Activated naive CD4-positive, alpha-beta T cell treated with anti-CD3 and anti-CD28 coated beads, Interleukin-2, amount 10 ng/mL, durations not matched to agents 7 days and 5 days (primary cell): ENCODE measurements around the gene THOC6.
"Not testable (repeated sequence)": the region's sequence is repeated elsewhere in the genome, so short reads cannot be mapped to it uniquely, and the experiment has no call there.

Source experiments
- CTCF ChIA-PET: fragments of 350-600 bp; sonication (Branson Sonifier 250); formaldehyde crosslinking; loops from one replicate; lab custom pipeline; 2021; ENCODE audit warnings: antibody characterized with exemption; lab: Charles Lee
- DNase-seq: peaks from one replicate; pipeline ENCODE4 v3.0.0-alpha.2; 2020
- H3K27ac Mint-ChIP-seq: one replicate; pipeline ENCODE4 v1.8.0; 2021; ENCODE audit warnings: mild to moderate bottlenecking, moderate library complexity, mixed read lengths
- H3K27me3 Mint-ChIP-seq: one replicate; pipeline ENCODE4 v1.8.0; 2021; ENCODE audit warnings: mild to moderate bottlenecking, mixed read lengths
- H3K36me3 Mint-ChIP-seq: one replicate; pipeline ENCODE4 v1.8.0; 2021; ENCODE audit warnings: mixed read lengths
- H3K4me1 Mint-ChIP-seq: one replicate; pipeline ENCODE4 v1.8.0; 2021; ENCODE audit warnings: mixed read lengths
- H3K4me3 Mint-ChIP-seq: one replicate; pipeline ENCODE4 v1.8.0; 2021; ENCODE audit warnings: mild to moderate bottlenecking, moderate library complexity, mixed read lengths
- H3K9me3 Mint-ChIP-seq: one replicate; pipeline ENCODE4 v1.8.0; 2021; ENCODE audit warnings: mixed read lengths

THOC6 gene

DNA sequence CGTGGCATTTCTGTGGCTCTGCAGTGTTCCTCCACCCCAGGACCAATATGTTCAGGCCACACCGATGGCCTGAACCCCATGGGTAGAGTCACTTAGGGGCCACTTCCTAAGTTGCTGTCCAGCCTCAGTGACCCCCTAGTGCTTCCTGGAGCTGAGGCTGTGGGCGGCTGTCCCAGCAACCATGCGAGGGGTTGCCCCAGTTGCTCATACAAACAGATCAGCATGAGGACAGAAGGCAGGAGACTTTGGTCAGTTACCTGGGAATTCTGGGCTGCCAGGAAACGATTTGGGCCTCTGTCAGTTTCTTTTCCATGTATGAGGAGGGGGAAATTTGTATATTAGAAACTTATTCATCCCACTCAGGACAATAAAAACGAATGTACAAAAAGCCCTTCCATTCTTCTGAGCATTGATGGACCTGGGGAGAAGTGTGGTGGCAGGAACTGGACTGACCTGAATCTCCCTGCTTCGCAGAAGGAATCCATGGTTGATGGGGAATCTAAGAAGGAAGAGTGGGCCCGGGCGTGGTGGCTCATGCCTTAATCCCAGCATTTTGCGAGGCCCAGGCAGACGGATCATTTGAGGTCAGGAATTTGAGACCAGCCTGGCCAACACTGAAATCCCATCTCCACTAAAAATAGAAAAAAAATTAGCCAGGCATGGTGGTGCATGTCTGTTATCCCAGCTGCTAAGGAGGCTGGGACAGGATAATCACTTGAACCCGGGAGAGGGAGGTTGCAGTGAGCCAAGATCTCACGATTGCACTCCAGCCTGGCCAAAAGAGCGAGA lies 36.7 kb downstream of the THOC6 start:
- peaks cover 19% of the 10 kb centered on the region for H3K36me3 Mint-ChIP-seq
- no peaks in the 10 kb centered on the region for H3K9me3 Mint-ChIP-seq
- no peak for DNase-seq
- peak overlapping the region; percentile 96 for H3K4me3 Mint-ChIP-seq
- H3K27me3 Mint-ChIP-seq = no peaks in the 10 kb centered on the region
- H3K4me1 Mint-ChIP-seq = peaks cover 79% of the 10 kb centered on the region
- CTCF ChIA-PET = interaction anchor here (1.0 to 7.0 kb wide), 12 partner anchors 16 to 107 kb away, joined by 3 to 131 read pairs (median 20); partner anchors contain the start of genes ZNF213 and ZSCAN10
- peak overlapping the region; percentile 91 for H3K27ac Mint-ChIP-seq

DNA sequence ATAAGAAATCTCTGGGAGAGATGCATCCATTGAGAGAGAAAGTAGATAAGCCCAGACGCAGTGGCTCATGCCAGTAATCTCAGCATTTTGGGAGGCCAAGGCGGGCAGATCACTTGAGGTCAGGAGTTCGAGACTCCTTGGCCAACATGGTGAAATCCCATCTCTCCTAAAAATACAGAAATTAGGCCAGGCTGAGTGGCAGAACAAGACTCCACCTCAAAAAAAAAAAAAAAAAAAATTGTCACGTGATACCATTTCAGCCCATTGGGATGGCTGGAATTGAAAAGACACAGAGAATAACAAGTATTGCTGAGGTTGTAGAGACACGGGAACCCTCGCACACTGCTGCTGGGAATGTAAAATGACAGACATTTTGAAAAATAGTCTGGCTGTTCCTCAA lies 38.7 kb downstream of the THOC6 start:
- no peak overlapping the region for H3K27ac Mint-ChIP-seq
- peaks cover 67% of the 10 kb centered on the region for H3K4me1 Mint-ChIP-seq

DNA sequence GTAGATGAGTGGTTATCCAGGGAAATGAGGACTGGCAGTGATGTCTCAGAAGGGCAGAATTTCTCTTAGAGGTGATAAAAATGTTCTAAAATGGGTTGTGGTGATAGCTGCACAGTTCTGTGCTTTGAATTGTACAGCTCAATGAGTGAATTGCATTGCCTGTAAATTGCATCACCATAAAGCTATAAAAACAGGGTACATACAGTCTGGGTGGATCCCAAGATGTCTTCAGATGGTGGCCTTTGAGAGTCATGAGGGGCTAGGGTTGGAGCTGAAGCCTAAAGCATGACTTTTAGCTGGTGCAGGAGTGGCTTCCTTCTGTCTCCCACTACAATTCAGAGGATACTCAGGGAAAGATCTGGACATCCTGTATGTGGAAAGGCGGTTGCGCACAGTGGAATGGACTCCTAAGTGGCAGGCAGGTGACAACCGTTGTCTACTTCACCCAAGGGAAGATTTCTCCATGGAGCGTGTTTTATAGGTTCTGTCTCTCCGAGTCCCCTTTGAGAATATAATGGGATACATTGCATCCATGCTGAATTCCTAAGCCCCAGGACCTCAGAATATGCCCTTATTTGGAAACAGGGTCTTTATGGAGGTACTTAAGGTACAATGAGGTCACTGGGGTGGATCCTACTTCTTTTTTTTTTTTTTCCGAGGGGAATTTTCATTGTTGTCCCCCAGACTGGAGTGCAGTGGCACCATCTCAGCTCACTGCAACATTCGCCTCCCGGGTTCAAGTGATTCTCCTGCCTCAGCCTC lies 40.0 kb downstream of the THOC6 start:
- peaks cover 34% of the 10 kb centered on the region for H3K36me3 Mint-ChIP-seq
- no peak for DNase-seq
- H3K9me3 Mint-ChIP-seq = no peaks in the 10 kb centered on the region
- CTCF ChIA-PET = interaction anchor here (0.9 to 7.0 kb wide), 7 partner anchors 11 to 102 kb away, joined by 3 to 67 read pairs (median 5); partner anchors contain the start of gene ZSCAN10
- peak overlapping the region; percentile 95 for H3K4me3 Mint-ChIP-seq
- H3K27ac Mint-ChIP-seq = peak overlapping the region; percentile 94
- H3K4me1 Mint-ChIP-seq = peaks cover 74% of the 10 kb centered on the region
- H3K27me3 Mint-ChIP-seq = no peaks in the 10 kb centered on the region

More for the DNA sequence above, 38.7 kb downstream of the THOC6 start:
- Mint-ChIP-seq H3K27me3 (no peaks in the 10 kb centered on the region), H3K36me3 (peaks cover 23% of the 10 kb centered on the region), H3K9me3 (no peaks in the 10 kb centered on the region), H3K4me3 (no peak overlapping the region)
- CTCF ChIA-PET = interaction anchor here (0.8 to 7.0 kb wide), 4 partner anchors 36 to 103 kb away, joined by 3 to 67 read pairs (median 7); partner anchors contain the start of gene ZSCAN10
- DNase-seq = no peak

DNA sequence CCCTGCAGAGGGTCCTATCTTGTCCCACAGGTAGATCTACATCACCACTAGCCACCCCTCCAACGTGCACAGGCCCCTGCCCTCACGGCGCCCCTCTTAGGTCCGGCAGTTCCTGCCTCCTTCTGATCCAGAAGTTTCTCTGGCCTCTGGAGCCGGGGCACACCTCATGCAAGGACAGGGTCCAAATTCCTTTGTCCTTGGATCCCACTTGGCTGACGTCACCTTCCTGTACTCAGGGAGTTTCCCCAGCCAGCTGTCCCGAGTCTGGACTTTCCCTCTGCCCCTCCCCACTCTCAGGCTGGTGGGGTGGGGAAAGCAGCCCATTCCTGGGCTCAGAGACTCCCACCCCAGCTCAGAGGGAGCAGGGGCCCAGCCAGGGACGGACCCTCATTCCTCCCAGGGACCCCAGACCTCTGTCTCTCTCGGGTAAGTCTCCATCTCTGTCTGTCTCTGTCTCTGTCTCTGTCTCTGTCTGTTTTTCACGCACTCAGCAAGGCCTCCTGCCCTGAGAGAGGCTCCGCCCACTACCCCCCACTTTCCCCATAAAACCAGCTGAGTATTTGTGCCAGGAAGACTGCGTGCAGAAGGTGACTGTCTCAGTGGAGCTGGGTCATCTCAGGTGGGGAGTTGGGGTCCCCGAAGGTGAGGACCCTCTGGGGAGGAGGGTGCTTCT lies 41.4 kb downstream of the THOC6 start, which contains the start of gene IL32:
Gene IL32 (plus strand): TSS at position 572 of the 673 bp plus-strand sequence. CDS start 172 bp downstream, outside the sequence.
- CTCF ChIA-PET = interaction anchor here (1.2 to 7.0 kb wide), 4 partner anchors 9 to 65 kb away, joined by 3 to 67 read pairs (median 9); partner anchors contain the start of gene ZSCAN10
- H3K9me3 Mint-ChIP-seq = no peaks in the 10 kb centered on the region
- peaks cover 46% of the 10 kb centered on the region for H3K36me3 Mint-ChIP-seq
- H3K4me3 Mint-ChIP-seq = peak within 1 kb of the TSS; percentile 95
- peaks cover 78% of the 10 kb centered on the region for H3K4me1 Mint-ChIP-seq
- peak; percentile 81 for DNase-seq
- H3K27ac Mint-ChIP-seq = peak within 1 kb of the TSS; percentile 94
- H3K27me3 Mint-ChIP-seq = no peaks in the 10 kb centered on the region

DNA sequence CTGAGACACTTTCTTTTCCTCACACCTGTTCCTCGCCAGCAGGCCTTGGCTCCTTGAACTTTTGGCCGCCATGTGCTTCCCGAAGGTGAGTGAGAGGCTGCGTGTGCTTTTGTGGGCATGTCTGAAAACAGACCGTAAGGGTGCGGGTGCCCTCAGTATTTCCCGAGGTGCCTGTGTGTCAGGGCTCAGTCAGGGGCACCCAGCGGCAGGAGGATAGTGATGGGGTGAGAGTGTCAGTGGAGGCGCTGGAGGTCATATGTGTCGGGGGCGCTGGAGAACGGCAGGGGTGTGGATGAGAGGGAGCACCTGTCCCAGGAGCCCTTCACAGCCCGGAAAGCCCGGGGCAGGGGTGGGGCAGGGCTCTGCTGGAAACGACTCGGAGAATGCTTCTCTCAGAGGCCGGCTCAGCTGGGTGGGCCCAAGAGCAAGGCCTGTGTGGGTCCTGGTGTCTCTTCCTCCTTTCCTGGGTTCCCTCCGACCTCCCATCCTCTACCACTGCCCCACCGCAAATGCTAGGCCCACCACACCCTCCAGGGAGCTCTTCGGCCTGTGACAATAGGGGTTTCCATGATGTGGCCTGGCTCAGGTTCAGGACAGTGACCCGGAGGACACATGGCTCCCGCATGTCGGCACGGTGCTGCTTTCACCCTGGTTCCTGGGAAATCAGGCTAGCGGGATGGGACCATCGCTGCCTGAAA lies 42.1 kb downstream of the THOC6 start:
- H3K4me1 Mint-ChIP-seq = peaks cover 79% of the 10 kb centered on the region
- DNase-seq = peak; percentile 47
- CTCF ChIA-PET = interaction anchor here (1.2 to 7.0 kb wide), 5 partner anchors 9 to 64 kb away, joined by 3 to 67 read pairs (median 7); partner anchors contain the start of gene ZSCAN10
- no peaks in the 10 kb centered on the region for H3K27me3 Mint-ChIP-seq
- H3K9me3 Mint-ChIP-seq = no peaks in the 10 kb centered on the region
- peak overlapping the region; percentile 94 for H3K27ac Mint-ChIP-seq
- peak overlapping the region; percentile 95 for H3K4me3 Mint-ChIP-seq
- peaks cover 49% of the 10 kb centered on the region for H3K36me3 Mint-ChIP-seq

DNA sequence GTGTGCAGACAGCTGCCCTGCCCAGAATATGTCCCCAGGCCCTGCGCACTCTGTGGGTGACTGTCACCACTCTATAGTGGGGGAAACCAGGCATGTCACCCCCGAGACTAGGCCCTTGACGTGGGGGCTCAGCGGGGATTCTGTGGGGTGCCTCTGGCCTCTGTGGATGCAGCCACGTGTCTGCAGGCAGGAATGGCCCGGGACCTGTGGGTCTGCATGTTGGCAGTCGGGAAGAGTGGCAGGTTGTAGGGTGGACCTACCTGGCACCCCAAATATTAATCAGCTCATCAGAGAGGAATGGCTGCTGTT lies 42.6 kb downstream of the THOC6 start:
- Mint-ChIP-seq H3K4me3 (peak overlapping the region; percentile 95), H3K4me1 (peaks cover 81% of the 10 kb centered on the region), H3K27ac (peak overlapping the region; percentile 94), H3K9me3 (no peaks in the 10 kb centered on the region), H3K27me3 (no peaks in the 10 kb centered on the region), H3K36me3 (peaks cover 50% of the 10 kb centered on the region)
- CTCF ChIA-PET = interaction anchor here (1.2 to 7.0 kb wide), 3 partner anchors 35 to 64 kb away, joined by 3 to 67 read pairs (median 3); no protein-coding TSS in a partner anchor
- DNase-seq = no peak

DNA sequence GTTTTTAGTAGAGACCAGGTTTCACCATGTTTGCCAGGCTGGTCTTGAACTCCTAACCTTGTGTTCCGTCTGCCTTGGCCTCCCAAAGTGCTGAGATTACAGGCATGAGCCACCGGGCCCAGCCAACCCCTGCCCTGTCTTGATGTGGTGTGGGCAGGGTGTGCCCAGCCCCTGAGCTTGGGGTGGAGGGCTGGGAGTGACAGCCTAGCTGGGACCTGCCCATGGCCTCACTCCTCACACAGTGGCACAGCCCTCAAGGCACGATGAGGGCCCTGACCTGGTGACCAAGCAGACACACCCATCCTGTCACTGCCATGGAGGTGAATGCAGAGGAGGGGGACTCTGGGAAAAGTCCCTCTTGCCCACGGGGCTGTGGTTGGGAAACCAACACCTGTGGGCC lies 44.7 kb downstream of the THOC6 start:
- Mint-ChIP-seq H3K4me1 (peaks cover 80% of the 10 kb centered on the region), H3K4me3 (peak overlapping the region; percentile 95), H3K9me3 (no peaks in the 10 kb centered on the region), H3K27ac (peak overlapping the region; percentile 100), H3K27me3 (no peaks in the 10 kb centered on the region), H3K36me3 (peaks cover 58% of the 10 kb centered on the region)
- peak; percentile 61 for DNase-seq
- CTCF ChIA-PET = interaction anchor here (0.9 to 1.7 kb wide), 2 partner anchors 9 to 18 kb away, joined by 3 to 4 read pairs; no protein-coding TSS in a partner anchor

DNA sequence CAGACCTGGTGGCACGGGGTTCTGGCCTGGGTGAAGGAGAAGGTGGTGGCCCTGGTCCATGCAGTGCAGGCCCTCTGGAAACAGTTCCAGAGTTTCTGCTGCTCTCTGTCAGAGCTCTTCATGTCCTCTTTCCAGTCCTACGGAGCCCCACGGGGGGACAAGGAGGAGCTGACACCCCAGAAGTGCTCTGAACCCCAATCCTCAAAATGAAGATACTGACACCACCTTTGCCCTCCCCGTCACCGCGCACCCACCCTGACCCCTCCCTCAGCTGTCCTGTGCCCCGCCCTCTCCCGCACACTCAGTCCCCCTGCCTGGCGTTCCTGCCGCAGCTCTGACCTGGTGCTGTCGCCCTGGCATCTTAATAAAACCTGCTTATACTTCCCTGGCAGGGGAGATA lies 45.3 kb downstream of the THOC6 start:
- Mint-ChIP-seq H3K27ac (peak overlapping the region; percentile 100), H3K4me3 (peak overlapping the region; percentile 60), H3K4me1 (peaks cover 82% of the 10 kb centered on the region), H3K36me3 (peaks cover 58% of the 10 kb centered on the region)
- DNase-seq, H3K9me3 Mint-ChIP-seq, H3K27me3 Mint-ChIP-seq: not testable (repeated sequence)
- CTCF ChIA-PET = interaction anchor here (1.7 kb wide), 1 partner anchor 10 kb away, joined by 4 read pairs; no protein-coding TSS in a partner anchor

DNA sequence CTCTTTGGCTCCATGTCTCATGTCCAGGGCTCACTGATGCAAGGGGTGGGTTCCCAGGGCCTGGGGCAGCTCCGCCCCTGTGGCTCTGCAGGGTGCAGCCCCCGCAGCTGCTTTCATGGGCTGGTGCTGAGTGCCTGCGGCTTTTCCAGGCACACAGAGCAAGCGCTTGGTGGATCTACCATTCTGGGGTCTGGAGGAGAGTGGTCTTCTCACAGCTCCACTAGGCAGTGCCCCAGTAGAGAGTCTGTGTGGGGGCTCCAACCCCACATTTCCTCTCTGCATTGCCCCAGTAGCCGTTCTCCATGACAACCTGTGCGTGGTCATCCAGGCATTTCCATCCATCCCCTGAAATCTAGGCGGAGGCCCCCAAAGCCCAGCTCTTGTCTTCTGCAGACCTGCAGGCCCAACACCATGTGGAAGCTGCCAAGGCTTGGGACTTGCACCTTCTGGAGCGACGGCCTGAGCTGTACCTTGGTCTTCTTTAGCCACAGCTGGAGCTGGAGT lies 46.8 kb downstream of the THOC6 start:
- CTCF ChIA-PET = interaction anchor here (1.5 kb wide), 1 partner anchor 59 kb away, joined by 4 read pairs; no protein-coding TSS in a partner anchor
- Mint-ChIP-seq H3K27ac (peak overlapping the region; percentile 100), H3K4me3 (no peak overlapping the region)

DNA sequence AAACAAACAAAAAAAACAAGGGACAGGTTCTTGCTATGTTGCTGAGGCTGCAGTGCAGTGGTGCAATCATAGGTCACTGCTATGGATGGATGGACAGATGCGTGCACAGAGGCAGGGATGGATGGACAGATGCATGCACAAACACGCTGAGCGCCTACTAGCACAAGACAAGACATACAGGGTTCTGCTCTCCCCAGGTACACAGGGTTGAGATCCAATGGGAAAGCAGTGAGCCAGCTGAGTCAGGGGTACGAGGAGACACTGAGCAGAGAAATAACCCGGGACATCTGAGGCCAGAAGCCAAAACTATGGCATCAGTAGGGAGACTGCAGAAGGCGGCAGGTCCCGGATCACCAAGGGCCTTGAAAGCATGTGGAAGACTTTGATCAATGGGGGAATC lies 47.8 kb downstream of the THOC6 start:
- H3K4me3 Mint-ChIP-seq = peak overlapping the region; percentile 54
- CTCF ChIA-PET = interaction anchor here (1.5 kb wide), 1 partner anchor 58 kb away, joined by 4 read pairs; no protein-coding TSS in a partner anchor
- peak overlapping the region; percentile 100 for H3K27ac Mint-ChIP-seq
- H3K4me1 Mint-ChIP-seq = peaks cover 91% of the 10 kb centered on the region
- H3K9me3 Mint-ChIP-seq = no peaks in the 10 kb centered on the region
- no peaks in the 10 kb centered on the region for H3K27me3 Mint-ChIP-seq
- H3K36me3 Mint-ChIP-seq = peaks cover 51% of the 10 kb centered on the region
- no peak for DNase-seq

More for the DNA sequence above, 46.8 kb downstream of the THOC6 start:
- DNase-seq = no peak
- peaks cover 82% of the 10 kb centered on the region for H3K4me1 Mint-ChIP-seq
- H3K27me3 Mint-ChIP-seq = no peaks in the 10 kb centered on the region
- no peaks in the 10 kb centered on the region for H3K9me3 Mint-ChIP-seq
- H3K36me3 Mint-ChIP-seq = peaks cover 60% of the 10 kb centered on the region

DNA sequence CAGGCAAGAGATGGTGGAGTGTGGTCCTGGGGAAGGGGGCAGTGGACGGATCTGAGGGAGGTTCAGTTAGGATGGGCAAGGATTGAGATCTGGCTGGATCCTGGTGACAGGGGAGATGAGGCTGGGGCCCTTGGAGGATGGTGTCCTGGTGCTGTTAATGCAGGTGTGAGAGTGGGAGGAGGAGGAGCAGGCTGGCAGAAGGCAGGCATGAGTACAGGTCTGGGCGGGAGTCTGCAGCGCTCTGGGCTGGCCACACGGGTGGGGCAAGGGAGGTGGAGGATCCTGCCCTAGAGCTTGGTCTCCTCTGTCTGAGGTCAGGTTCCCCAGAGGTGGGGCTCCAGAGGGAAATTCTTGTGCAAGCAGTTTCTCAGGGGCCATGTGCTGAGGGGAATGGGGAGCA lies 48.3 kb downstream of the THOC6 start:
- peak; percentile 54 for DNase-seq
- Mint-ChIP-seq H3K4me1 (peaks cover 94% of the 10 kb centered on the region), H3K36me3 (peaks cover 48% of the 10 kb centered on the region), H3K4me3 (peak overlapping the region; percentile 54), H3K27ac (peak overlapping the region; percentile 100)
- H3K9me3 Mint-ChIP-seq, H3K27me3 Mint-ChIP-seq, CTCF ChIA-PET: not testable (repeated sequence)

DNA sequence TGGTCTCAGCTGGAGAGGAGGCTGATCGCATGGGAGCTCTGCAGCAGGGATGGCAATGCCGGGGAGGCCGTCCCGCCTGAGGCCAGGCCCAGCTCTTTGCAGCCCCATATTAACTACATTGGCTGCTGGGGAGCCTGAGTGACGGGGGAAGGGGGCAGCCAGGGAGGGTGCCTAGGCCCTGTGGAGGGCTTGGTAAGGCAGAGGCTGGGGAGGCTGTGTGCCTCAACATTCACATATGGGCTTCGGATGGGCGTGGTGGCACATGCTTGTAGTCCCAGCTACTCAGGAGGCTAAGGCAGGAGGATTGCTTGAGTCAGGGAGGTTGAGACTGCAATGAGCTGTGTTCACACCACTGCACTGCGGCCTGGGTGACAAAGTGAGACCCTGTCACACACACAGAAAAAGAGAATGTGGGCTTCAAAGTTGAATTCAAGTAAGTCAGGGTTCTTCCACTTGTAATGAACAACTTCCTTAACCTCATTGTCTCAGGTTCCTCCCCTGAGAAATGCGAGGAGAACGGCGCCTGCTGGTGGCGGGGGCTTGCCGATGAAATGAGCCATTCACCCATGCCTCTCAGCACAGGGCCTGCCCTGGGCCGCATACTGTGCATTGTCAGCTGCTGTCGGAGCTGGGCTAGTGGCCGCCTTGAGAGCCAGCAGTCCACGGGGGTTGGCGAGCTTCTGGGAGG lies 48.9 kb downstream of the THOC6 start:
- Mint-ChIP-seq H3K27ac (peak overlapping the region; percentile 100), H3K36me3 (peaks cover 45% of the 10 kb centered on the region), H3K4me1 (peaks cover 95% of the 10 kb centered on the region), H3K4me3 (peak overlapping the region; percentile 74)
- H3K9me3 Mint-ChIP-seq, H3K27me3 Mint-ChIP-seq: not testable (repeated sequence)
- CTCF ChIA-PET = interaction anchor here (3.7 kb wide), 1 partner anchor 58 kb away, joined by 21 read pairs; no protein-coding TSS in a partner anchor
- DNase-seq = peak; percentile 78
